Fibroblast of pulmonary artery (primary cell): ENCODE results near the gene CASP7.

ENCODE experiments used
- DNase-seq: peaks from one replicate; pipeline ENCODE4 v3.0.0-alpha.2; 2010; ENCODE audit warnings: low read depth
- H3K4me3 ChIP-seq: replicated peaks from 2 replicates; pipeline ENCODE4 v1.5.1; 2011; ENCODE audit warnings: low read depth, mild to moderate bottlenecking, control low read depth, low read length, moderate library complexity
- CTCF ChIP-seq: IDR thresholded peaks from 2 replicates; pipeline ENCODE4 v1.5.1; 2011; ENCODE audit warnings: mild to moderate bottlenecking, control low read depth, low read length, inconsistent platforms; ENCODE audit errors: missing control alignments

CASP7 gene

GRCh38 chr10:113775686-113776294 is 96.1 kb downstream of the CASP7 start:
- DNase-seq: no peak
- H3K4me3 ChIP-seq: no peak overlapping the region
- no peak for TF ChIP-seq CTCF

- TF ChIP-seq CTCF: no peak
- no peak for DNase-seq
- H3K4me3 ChIP-seq: no peak overlapping the region
Measured at GRCh38 chr10:113776553-113776952, 96.8 kb downstream of the CASP7 start.
